Measurements from ENCODE around the gene ACTR2. TPM values are rescaled to one million over a fixed set of nuclear protein-coding genes. Genes with fewer than 3 reads are reported as not detected.

The ACTR2 gene
- total RNA-seq, 1 experiment from 2014 or later, result 160 TPM

- H3K36me3 Mint-ChIP-seq, result no peaks in the 10 kb centered on the region
- ChIA-PET POLR2A (no interaction called here), CTCF (no interaction called here)
- no peak overlapping the region for H3K27ac Mint-ChIP-seq
- no peak for ATAC-seq
- no peak for DNase-seq (ENCODE audit: low spot score)
- no peaks in the 10 kb centered on the region for H3K9me3 Mint-ChIP-seq
- H3K27me3 Mint-ChIP-seq (ENCODE audit: low read depth), result peaks cover 5% of the 10 kb centered on the region; the same call in 1 of the 2 replicates
- H3K4me3 Mint-ChIP-seq, result no peak overlapping the region
- peaks cover 10% of the 10 kb centered on the region for H3K4me1 Mint-ChIP-seq
- TF ChIP-seq SOX15 (CRISPR knock-in tag; IDR thresholded peaks at IDR 0.05) (no peak), ESRRA (CRISPR knock-in tag; IDR thresholded peaks at IDR 0.05; ENCODE audit: borderline replicate concordance) (no peak), NR3C1 (CRISPR knock-in tag; conservative IDR thresholded peaks at IDR 0.05; ENCODE audit: low read depth) (no peak), ZSCAN18 (CRISPR knock-in tag; IDR thresholded peaks at IDR 0.05) (no peak), ERG (CRISPR knock-in tag; IDR thresholded peaks at IDR 0.05) (no peak), ATF1 (CRISPR knock-in tag; IDR thresholded peaks at IDR 0.05) (no peak), ZNF423 (CRISPR knock-in tag; IDR thresholded peaks at IDR 0.05) (no peak), TEAD1 (CRISPR knock-in tag; IDR thresholded peaks at IDR 0.05) (no peak), CREM (CRISPR knock-in tag; IDR thresholded peaks at IDR 0.05) (no peak), AR (CRISPR knock-in tag; IDR thresholded peaks at IDR 0.05) (no peak), HMGXB4 (CRISPR knock-in tag; IDR thresholded peaks at IDR 0.05) (no peak), ZNF232 (CRISPR knock-in tag; IDR thresholded peaks at IDR 0.05) (no peak), FOXP1 (CRISPR knock-in tag; IDR thresholded peaks at IDR 0.05; ENCODE audit: borderline replicate concordance) (no peak), PRDM15 (CRISPR knock-in tag; IDR thresholded peaks at IDR 0.05) (no peak), JAZF1 (CRISPR knock-in tag; IDR thresholded peaks at IDR 0.05) (no peak), NR2C2 (CRISPR knock-in tag; IDR thresholded peaks at IDR 0.05) (no peak), E2F4 (CRISPR knock-in tag; IDR thresholded peaks at IDR 0.05; ENCODE audit: borderline replicate concordance, low read depth) (no peak), CREB1 (CRISPR knock-in tag; IDR thresholded peaks at IDR 0.05) (no peak)
Observed at GRCh38 chr2:65305934-65306333, 78.3 kb downstream of the ACTR2 start.

All from WTC11 (cell line).